Gastroesophageal sphincter (tissue), 3 donors: ENCODE results near the gene SLC2A6.
A peak's percentile ranks its signal among the peaks of the same experiment; 100 is the strongest.

Experiments used
- POLR2AphosphoS5 ChIP-seq: sonication (generic); formaldehyde crosslinking; IDR thresholded peaks from one replicate; pipeline ENCODE4 v1.6.1; 2017; ENCODE audit warnings: antibody characterized with exemption
- TF ChIP-seq, protein P1 (sequence below), 4 experiments: fragments of 200-600 bp in 2 of 4; fragments of 450-650 bp in 2 of 4; sonication (generic) in 1 of 4; IDR thresholded peaks; one replicate each; pipeline ENCODE4 v1.5.1; 2017 to 2019; ENCODE audit warnings: antibody characterized with exemption in 4 of 4, mild to moderate bottlenecking in 2 of 4, moderate library complexity in 2 of 4

DNA sequence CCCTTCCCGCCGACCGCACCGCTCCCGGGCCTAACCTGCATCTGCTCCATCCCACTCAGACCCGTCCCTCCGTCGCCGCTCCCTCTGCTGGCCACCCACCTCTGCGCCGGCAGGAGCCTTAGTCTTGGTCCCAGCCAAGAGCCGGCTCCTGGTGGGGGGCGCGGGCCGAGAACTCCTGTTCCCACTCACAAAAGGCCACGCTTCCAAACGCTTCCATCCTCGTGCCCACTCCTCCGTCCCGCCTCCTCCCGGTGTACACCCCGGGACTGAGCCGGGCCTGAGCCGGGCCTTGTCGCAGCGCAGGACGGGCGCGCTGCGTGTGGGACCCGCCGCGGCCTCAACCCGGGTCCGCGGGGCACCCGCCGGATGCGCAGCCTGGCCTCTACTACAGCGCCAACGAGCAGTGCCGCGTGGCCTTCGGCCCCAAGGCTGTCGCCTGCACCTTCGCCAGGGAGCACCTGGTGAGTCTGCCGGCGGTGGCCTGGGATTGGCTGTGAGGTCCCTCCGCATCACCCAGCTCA lies 49.2 kb downstream of the SLC2A6 start:
- TF ChIP-seq, protein P1, sequence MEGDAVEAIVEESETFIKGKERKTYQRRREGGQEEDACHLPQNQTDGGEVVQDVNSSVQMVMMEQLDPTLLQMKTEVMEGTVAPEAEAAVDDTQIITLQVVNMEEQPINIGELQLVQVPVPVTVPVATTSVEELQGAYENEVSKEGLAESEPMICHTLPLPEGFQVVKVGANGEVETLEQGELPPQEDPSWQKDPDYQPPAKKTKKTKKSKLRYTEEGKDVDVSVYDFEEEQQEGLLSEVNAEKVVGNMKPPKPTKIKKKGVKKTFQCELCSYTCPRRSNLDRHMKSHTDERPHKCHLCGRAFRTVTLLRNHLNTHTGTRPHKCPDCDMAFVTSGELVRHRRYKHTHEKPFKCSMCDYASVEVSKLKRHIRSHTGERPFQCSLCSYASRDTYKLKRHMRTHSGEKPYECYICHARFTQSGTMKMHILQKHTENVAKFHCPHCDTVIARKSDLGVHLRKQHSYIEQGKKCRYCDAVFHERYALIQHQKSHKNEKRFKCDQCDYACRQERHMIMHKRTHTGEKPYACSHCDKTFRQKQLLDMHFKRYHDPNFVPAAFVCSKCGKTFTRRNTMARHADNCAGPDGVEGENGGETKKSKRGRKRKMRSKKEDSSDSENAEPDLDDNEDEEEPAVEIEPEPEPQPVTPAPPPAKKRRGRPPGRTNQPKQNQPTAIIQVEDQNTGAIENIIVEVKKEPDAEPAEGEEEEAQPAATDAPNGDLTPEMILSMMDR (IDR thresholded peaks at IDR 0.05) = peak in 1 of 4 experiments; percentile 42
- no peak for TF ChIP-seq POLR2AphosphoS5
